GM20431 (cell line): Measurements from ENCODE around the gene PLAAT1.

ENCODE experiments used
- in situ Hi-C: fragments of 300-500 bp; cut with MseI, MboI; formaldehyde crosslinking; loops from one replicate; pipeline ENCODE4 v1.15.0; 2020; ENCODE audit warnings: low sequenced_read_pairs; ENCODE audit not compliant: unreplicated experiment

The PLAAT1 gene

DNA sequence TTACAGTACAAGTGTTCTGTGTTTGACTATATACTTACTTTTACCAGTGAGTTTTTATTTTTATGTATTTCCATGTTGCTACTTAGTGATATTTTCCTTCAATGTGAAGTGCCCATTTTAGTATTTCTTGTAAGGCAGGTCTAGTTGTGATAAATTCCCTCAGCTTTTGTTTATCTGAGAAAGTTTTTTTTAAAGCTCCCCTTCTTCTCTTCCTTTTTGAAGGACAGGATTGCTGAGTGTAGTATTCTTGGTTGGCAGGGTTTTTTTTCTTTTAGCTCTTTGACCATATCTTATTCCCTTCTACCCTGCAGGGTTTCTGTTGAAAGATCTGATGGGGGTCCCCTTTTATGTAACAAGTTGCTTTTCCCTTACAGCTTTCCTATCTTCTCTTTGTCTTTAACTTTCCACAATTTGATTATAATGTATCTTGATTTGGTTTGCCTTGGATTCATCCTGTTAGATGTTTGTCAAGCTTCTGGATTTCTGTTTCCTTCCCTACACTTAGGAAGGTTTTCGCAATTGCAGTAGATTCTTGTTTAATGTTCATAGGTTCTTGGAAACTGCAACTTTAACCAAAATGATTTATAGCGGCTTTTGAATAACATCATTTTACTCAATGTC is 7.9 kb downstream of the PLAAT1 start:
- in situ Hi-C loops = no loop called here

DNA sequence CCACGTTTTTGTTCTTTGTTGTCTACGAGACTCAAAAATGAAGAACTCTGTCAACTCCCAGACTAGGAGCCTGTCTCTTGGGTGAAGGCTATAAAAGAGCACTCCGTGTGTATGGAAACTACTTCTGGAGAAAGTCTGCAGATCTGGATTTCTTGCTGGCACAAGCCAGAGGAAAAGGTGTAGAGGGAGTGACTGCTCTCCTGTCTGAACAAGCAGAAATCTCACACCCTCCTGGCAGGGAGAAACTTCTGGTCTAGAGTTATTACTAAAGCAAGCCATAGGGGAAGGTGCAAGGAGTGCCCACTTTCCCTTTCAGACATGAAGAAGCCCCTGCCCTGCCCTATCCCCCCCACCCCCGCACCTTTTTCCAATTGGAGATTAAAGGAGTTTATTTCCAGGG is 9.5 kb downstream of the PLAAT1 start:
- in situ Hi-C loops = no loop called here

DNA sequence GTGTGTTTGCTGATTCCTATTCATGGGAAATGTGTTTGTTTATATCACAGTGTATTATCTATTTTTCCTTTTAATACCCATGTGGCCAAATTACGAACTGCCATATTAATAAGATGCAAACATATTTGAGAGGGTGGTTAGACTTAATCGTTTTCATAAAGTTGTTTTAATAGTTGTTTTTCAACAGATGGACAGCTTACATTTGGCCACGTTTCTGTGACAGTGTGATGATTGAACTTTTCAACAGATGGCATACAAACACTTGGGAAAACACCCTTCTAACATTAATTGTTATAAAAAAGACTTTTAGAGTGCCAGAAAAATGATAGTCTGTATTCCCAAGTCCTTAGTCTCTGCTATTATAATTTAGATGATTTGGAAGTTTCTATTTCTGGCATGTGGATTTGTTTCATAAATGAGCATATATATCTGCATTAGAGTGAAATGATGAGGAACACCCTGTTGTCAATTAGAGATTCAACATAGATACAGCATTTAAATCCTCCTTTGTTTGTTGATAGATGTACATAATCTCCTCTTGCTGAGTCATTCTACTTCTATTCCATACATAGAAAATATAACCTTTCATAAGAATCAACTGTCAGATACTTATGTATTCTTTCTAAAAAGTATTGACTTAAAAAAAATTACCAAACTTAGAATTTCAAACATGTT is 13.1 kb downstream of the PLAAT1 start:
- in situ Hi-C loops = no loop called here

DNA sequence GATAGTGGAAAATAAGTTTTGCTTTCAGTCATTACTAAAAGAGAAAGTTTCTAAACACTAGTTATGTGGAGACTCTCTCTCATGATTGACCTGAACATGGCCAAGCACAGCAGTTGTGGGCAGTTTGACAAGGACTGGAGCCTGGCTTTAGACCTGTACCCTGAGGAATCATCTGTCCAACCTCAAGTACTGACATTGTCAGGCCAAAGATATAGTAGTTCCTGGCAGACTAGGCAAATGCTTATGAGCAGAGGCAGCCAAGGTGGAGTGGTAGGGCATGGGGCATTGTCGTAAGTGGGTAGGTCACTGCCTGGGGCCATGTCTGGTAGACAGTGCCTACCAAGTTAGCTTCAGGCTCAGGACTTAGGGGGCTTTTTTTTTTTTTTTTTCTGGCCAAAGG is 20.9 kb downstream of the PLAAT1 start:
- in situ Hi-C loops = no loop called here

DNA sequence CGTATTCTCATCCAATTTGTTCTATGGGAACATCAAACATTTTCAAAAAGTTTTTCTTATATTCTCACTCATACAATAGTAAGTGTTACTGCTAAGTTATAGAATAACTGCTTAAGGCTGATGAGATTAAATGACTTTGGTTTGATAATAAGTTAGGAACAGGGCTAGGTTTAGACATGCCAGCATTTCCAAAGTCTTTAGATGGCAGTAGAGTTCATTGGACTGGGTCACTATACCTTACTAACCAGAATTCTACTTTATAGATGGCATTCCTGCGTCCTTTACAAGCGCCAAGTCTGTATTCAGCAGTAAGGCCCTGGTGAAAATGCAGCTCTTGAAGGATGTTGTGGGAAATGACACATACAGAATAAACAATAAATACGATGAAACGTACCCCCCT is 21.7 kb downstream of the PLAAT1 start:
- in situ Hi-C loops = no loop called here

DNA sequence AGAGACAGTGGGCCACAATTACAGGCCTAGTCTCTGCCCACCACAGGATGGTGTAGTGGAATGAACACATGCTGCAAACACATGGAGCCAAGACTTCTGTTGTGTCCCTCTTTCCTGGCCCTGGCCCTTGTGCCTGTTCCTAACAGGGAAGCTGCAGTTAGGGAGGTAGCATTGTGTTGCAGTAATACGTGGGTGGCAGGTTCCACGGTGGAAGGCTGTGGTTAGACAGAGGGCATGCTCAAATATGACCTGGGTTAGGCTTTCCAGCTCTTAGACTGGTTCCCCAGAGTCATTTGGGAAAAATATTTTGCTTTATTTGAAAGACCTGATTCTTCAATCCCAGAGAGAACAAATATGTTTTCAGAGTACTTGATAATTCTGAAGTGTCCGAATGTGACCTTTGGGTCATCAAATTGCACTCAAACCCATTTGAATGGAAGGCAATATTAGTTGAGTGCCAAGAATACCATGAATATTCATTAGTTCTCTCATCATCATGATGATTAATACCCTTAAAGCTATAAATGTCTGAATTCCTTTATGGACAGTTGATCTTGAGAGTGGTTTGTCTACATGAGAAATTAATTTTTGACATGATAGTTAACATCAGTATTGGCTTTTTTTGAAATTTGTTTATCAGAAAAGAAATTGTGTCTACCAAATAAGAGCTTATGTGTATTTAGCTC is 28.5 kb downstream of the PLAAT1 start:
- in situ Hi-C loops = no loop called here

DNA sequence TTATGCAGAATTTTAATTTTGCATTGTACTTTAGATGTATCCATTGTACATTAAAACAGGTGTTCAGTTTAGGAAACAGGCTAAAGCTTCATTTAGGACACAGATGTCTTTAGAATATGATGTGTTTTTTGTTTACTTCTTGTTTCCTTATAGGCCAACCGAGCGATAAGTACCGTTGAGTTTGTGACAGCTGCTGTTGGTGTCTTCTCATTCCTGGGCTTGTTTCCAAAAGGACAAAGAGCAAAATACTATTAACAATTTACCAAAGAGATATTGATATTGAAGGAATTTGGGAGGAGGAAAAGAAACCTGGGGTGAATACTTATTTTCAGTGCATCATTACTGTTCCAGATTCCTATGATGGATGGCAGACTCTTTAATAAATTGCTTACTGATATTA is 29.4 kb downstream of the PLAAT1 start:
- in situ Hi-C loops = no loop called here

DNA sequence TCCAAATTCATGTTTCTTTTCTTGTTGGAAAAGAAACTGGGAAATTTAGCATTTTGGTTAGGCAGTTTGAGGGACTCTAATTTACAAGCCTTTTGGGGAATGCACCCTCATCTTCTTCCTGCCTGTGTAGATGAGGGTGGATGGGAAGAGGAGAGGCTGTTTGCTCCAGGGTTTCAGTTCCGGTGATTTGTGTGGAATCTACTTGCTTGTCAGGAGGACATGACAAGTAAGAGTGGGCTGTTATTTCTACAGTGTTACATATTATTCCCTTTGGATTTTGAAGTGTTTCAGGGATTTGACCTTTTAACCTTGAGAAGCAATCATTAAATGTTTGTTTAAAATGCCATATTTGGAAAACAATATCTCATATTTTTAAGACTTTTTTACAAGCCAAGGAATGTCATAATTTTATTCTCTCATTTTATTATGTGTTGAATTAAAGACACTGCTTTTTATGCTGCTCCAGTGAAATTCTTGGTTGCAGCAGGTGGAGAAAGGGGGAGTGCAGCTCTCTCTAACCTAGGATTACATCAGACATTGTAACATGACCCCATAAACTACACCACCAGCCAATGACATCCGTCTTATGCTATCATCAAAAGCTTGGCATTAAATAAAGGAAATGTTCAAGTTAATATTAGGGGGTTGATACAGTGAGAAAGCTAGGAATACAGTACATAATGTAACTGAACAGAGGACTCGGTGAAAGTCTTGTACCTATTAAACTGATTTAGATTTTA is 30.2 kb downstream of the PLAAT1 start:
- in situ Hi-C loops = no loop called here

DNA sequence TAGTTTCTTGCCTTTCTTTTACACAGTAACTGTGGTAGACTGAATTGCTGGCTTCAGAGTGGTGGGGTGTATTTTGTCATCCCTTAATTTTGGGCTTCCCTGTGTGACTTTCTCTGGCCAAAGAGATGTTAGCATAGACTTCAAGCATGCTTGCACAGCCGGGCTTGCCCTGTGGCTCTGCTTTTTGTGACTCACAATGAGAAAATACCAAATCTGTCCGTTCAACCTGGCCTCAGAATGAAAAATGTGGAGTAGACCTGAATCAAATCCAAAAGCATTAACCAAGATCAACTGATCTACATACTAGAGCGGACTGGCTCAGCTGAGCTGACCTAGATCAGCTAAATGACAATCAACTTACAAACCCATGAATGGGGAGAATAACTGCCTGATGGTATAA is 51.4 kb downstream of the PLAAT1 start:
- in situ Hi-C loops = no loop called here

DNA sequence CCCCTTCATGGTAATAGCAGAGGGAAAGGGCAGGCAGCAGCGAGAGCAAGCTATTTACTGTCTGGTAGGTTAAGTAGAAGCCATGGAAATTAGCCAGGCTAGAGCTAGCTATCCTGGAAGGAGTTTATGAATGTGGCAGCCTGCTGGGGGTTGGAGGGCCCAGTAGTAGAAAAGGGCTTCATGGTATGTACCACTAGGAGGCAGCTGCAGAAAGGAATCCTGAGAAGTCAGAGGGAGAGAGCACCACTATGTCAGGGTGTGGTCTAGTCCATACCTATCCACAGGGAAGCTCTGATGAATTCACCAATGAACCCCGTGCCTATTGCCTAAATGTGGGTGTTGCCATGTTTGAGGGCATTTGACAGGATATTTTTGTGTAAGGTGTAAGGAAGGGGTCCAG is 55.0 kb downstream of the PLAAT1 start:
- in situ Hi-C loops = no loop called here

DNA sequence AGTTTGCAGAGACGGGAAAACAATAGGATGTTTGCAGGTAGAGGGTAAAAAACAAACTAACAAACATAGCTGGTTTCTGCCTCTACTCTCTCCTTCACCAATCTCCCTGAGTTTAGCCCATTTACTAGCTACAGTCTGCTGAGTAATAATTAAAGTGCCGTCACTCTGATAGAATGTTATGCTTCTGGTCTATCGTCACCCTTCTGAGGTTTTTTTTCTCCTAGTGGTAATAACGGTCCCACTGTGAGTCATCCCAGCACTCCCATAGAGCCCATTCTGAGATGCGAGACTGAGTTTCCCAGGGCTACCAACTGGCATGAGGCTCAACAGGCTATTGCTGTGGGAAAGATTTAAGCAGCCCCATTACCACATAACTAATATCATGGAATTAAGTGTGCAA is 56.4 kb downstream of the PLAAT1 start:
- in situ Hi-C loops = no loop called here

DNA sequence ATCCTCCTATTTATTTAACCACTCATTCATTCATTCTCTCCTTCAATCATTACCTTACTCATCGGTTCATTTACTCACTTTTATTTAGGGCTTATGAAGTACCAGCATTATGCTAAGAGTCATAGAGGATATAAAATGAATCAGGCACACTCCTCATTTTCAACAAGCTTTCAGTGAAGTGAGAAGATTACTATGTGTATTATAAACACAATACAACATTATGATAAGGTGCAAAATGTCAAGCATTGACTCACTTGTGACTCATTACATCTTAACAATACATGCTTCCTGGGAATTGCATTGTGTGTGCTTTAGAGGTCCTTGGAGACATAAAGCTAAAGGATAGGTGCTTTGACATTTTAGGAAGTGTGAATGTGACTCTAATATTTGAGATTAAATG is 60.4 kb downstream of the PLAAT1 start:
- in situ Hi-C loops = no loop called here

DNA sequence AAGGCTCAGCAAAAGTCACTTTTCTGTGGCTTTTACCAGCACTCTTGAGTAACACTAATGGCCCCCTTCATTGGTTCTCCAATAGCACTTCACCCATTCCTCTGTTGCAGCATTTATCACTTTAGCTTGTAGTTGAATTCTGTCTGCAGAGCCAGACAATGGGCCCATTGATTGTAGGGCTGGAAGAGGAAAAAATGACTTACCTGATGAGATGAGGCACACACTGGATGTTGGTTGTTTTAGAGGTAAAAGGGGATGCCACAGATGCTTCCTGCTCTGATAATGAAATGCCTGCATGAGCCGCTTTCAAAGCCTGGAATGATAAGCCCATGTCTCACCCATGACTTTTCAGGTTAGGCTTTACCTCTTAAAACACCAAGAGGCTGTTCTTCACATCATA is 64.3 kb downstream of the PLAAT1 start:
- in situ Hi-C loops = no loop called here

DNA sequence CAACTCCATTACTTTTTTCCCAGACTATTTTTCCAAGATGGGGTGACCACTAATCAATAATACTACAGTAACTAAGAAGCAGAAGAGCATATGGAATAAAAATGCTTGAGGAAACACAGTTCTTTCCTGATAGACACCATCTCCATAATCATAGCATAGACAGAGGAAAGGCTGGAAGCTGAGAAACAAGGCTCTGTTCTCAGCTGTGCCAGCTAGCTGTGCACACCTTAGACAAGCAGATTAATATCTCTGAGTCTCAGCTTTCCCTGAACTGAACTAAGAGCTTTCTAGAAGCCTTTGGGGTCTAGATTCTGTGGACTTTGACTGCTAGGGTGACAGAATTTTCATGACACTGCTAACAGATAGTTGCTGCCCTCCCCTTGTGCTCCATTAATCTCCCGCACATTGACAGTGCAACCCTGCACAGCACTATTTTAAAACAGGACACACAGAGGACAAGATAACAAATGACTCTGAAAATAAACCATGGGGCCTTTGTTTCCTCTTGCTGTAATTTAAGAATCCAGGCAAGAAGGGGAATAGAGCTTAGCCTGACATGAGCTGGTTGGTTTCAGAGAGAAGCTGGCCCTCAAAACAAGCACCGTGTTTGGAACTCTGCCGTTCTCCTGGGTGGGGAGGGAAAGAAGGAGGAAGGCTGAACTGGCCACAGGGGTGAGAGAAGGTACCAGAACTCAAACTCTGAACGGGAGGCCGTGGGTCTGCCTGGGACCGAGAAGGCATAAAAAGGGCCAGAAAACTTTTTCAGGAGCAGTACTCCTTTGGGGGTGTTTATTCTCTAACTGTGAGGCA is 70.1 kb downstream of the PLAAT1 start:
- in situ Hi-C loops = no loop called here

DNA sequence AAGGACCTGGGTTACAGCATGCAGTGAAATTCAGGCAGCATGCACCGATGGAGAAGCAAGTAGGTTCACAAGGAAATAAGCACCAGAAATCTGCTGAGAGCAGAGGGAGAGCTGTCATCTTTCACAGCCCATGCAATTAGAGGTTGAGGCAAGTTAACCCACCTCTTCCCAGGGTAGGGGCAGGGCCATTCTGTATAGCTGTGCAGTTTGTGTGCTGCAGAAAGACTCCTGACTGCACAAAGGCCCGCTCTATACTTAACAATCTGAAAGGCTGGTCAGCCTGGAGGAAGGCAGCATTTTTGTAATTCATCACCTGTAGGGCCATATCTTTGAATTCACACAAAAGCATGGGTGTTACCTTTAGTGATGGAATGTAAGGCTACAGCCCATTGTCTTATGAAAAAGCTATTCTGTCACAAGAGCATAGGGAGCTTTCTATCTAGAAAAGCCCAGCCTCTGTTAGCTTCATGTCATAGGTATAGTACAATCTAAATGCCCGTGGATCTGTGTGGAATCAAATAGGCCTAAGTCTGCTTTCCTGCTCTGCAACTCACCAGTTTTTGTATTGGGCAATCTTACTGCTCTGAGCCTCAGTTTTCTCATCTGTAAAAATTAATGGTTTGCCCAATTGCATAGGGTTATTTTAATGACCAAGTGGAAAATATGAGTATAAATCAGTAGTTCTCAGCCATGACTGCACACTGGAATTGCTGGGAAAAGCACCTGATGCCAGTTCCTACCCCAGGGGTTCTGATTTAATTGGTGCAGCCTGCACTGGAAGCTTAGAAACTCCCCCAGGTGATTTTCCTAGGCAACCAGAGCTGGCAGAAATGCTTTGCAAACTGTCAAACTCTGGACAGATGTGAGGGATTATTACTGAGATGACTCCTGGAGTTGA is 72.3 kb downstream of the PLAAT1 start:
- in situ Hi-C loops = no loop called here

DNA sequence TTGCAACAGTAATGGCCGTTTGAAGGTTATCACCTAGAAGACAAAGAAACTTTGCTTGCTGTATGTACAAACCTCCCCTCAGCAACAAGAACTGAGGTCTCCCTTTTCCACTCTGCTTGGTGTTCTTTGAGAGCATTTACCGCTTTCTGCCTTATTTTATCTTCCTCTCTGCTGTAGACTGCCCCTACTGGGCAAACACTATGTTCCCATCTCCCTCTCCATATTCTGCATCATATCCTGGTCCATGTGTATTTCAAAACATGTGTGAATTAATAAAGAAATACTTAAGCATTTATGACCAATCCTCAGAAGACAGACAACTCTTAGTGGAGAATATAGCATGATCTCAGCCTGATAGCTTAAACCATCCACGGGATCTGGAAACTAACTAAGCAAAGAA is 73.1 kb downstream of the PLAAT1 start:
- in situ Hi-C loops = no loop called here

DNA sequence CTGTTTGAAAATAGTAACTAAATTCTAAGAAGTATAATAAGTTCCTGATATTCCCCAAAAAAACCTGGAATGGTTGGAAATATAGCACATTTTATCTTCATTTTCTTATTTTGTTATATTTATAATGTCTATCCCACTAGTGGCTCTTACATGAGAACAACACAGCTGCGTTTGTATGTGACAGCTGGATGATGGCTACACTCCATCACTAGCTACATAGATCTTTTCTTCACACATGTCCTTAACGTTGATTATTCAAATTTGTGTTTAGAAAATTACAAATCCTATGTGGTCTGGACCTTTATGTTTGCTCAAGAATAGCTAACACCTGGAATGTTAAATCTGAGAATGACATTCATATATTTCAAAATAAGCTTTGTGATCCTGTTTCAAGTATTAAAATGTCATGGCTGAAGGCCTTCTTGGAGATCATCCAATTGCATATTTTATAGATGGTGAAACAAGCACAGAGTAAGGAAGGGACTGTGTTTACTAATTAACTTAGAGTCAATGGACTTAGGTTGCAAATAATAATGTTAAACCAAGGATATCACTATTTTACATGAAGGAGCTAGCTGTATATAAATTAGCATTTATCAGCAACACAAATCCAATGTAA is 76.8 kb downstream of the PLAAT1 start:
- in situ Hi-C loops = no loop called here
